Neural progenitor cell (in vitro differentiated cells): Measurements from ENCODE around the gene TMEM204.

ENCODE experiments used
- CTCF ChIP-seq: fragments of 200-600 bp; sonication (generic); IDR thresholded peaks from 2 replicates; pipeline ENCODE4 v1.5.1; 2017; ENCODE audit warnings: antibody characterized with exemption, mild to moderate bottlenecking
- EZH2 ChIP-seq: fragments of 200-600 bp; sonication (generic); IDR thresholded peaks from 2 replicates; pipeline ENCODE4 v1.6.1; 2017; ENCODE audit warnings: antibody characterized with exemption, mild to moderate bottlenecking, moderate library complexity

GRCh38 chr16:1509307-1510221, 23.9 kb upstream of the TMEM204 start:
- TF ChIP-seq CTCF = no peak
- TF ChIP-seq EZH2 = no peak
